Measurements from ENCODE around the gene ERVFRD-1. TPM values are rescaled to one million over a fixed set of nuclear protein-coding genes. Genes with fewer than 3 reads are reported as not detected.
A peak's percentile ranks its signal among the peaks of the same experiment; 100 is the strongest.
"Not testable (repeated sequence)": the region's sequence is repeated elsewhere in the genome, so short reads cannot be mapped to it uniquely, and the experiment has no call there.

ERVFRD-1 gene
- total RNA-seq, 1 experiment from 2014 or later = not detected

DNA sequence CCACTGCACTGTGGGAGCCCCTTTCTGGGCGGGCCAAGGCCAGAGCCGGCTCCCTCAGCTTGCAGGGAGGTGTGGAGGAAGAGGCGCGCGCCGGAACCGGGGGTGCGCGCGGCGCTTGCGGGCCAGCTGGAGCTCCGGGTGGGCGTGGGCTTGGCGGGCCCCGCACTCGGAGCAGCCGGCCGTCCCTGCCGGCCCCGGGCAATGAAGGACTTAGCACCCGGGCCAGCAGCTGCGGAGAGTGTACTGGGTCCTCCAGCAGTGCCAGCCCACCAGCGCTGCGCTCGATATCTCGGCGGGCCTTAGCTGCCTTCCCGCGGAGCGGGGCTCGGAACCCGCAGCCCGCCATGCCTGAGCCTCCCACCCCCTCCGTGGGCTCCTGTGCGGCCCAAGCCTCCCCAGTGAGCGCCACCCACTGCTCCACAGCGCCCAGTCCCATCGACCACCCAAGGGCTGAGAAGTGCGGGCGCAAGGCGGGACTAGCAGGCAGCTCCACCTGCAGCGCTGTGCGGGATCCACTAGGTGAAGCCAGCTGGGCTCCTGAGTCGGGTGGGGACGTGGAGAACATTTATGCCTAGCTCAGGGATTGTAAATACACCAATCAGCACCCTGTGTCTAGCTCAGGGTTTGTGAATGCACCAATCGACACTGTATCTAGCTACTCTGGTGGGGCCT, 24.2 kb downstream of the ERVFRD-1 start:
- DNase-seq; H3K27ac ChIP-seq; H3K4me1 ChIP-seq; H3K9me3 ChIP-seq (replicated peaks); H3K36me3 ChIP-seq; H3K4me3 ChIP-seq; H3K27me3 ChIP-seq: not testable (repeated sequence)

GRCh38 chr6:11085758-11086435, 25.6 kb downstream of the ERVFRD-1 start:
- Histone ChIP-seq H3K4me3 (no peak overlapping the region), H3K9me3 (replicated peaks) (no peaks in the 10 kb centered on the region), H3K36me3 (no peaks in the 10 kb centered on the region), H3K27me3 (no peaks in the 10 kb centered on the region), H3K27ac (no peak overlapping the region), H3K4me1 (no peaks in the 10 kb centered on the region)
- no peak for DNase-seq

DNA sequence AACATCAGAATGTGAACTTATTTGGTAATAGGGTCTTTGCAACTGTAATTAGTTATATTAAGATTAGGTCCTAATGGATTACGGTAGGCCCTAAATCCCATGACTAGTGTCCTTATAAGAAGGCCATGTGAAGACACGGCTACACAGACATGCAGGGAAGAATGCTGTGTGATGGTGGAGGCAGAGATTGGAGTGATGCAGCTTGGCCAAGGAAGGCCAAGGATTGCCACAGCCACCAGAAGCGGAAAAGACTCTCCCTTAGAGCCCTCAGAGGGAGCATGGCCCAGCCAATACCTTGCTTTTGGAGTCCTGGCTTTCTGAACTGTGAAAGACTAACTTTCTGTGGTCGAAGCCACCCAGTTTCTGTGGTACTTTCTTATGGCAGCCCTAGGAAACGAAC, 27.6 kb downstream of the ERVFRD-1 start:
- no peak for DNase-seq
- H3K27ac ChIP-seq = no peak overlapping the region

DNA sequence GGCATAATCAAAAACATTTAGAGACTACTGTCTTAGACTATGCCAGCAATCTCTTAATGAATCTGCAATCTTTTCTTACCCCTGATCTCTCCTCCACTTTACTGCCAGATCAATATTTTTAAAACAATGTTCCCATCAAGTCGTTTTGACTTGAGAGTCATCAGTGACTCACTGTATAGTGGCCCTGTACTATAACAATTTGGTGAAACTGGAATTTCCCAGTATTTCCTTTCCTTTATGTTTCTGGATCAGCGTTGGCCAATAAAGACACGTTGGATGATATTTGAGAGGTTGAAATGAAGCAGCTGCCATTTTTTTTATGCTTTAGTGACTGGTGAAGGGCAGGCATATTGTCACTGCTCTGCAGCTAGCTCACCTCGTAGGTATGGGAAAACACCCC, 28.0 kb downstream of the ERVFRD-1 start:
- Histone ChIP-seq H3K27me3 (no peaks in the 10 kb centered on the region), H3K27ac (no peak overlapping the region), H3K4me1 (no peaks in the 10 kb centered on the region), H3K9me3 (replicated peaks) (no peaks in the 10 kb centered on the region), H3K4me3 (no peak overlapping the region), H3K36me3 (no peaks in the 10 kb centered on the region)
- DNase-seq = no peak

More for the DNA sequence above, 27.6 kb downstream of the ERVFRD-1 start:
- H3K4me3 ChIP-seq = no peak overlapping the region
- H3K27me3 ChIP-seq = no peaks in the 10 kb centered on the region
- H3K9me3 ChIP-seq (replicated peaks) = no peaks in the 10 kb centered on the region
- no peaks in the 10 kb centered on the region for H3K4me1 ChIP-seq
- H3K36me3 ChIP-seq = no peaks in the 10 kb centered on the region

GRCh38 chr6:11080296-11080695, 31.2 kb downstream of the ERVFRD-1 start:
- Histone ChIP-seq H3K4me1 (no peaks in the 10 kb centered on the region), H3K27me3 (no peaks in the 10 kb centered on the region), H3K9me3 (replicated peaks) (no peaks in the 10 kb centered on the region), H3K36me3 (no peaks in the 10 kb centered on the region), H3K4me3 (no peak overlapping the region), H3K27ac (no peak overlapping the region)
- no peak for DNase-seq

- Histone ChIP-seq H3K36me3 (no peaks in the 10 kb centered on the region), H3K9me3 (replicated peaks) (no peaks in the 10 kb centered on the region), H3K27me3 (no peaks in the 10 kb centered on the region), H3K4me1 (no peaks in the 10 kb centered on the region), H3K4me3 (no peak overlapping the region), H3K27ac (no peak overlapping the region)
- DNase-seq = no peak
These were observed 33.3 kb downstream of the ERVFRD-1 start for GRCh38 chr6:11078266-11078665.

GRCh38 chr6:11076540-11076939, 35.0 kb downstream of the ERVFRD-1 start:
- DNase-seq = no peak
- Histone ChIP-seq H3K4me3 (no peak overlapping the region), H3K27me3 (no peaks in the 10 kb centered on the region), H3K4me1 (no peaks in the 10 kb centered on the region), H3K36me3 (no peaks in the 10 kb centered on the region), H3K27ac (no peak overlapping the region), H3K9me3 (replicated peaks) (no peaks in the 10 kb centered on the region)

DNA sequence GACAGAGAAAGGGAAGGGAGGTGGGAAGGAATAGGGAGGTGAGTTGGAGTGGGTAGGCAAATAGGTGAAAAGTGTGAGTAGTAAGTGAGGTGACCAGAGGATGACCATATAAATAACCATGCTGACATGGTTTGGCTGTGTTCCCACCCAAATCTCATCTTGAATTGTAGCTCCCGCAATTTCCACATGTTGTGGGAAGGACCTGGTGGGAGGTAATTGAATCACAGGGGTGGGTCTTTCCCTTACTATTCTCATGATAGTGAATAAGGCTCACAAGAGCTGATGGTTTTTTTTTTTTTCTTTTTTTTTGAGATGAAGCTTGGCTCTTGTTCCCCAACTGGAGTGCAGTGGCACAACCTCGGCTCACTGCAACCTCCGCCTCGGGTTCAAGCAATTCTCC, 39.4 kb downstream of the ERVFRD-1 start:
- H3K9me3 ChIP-seq (replicated peaks) = no peaks in the 10 kb centered on the region
- no peaks in the 10 kb centered on the region for H3K27me3 ChIP-seq
- no peak overlapping the region for H3K4me3 ChIP-seq
- no peaks in the 10 kb centered on the region for H3K4me1 ChIP-seq
- DNase-seq = no peak
- H3K36me3 ChIP-seq = no peaks in the 10 kb centered on the region
- H3K27ac ChIP-seq = no peak overlapping the region

DNA sequence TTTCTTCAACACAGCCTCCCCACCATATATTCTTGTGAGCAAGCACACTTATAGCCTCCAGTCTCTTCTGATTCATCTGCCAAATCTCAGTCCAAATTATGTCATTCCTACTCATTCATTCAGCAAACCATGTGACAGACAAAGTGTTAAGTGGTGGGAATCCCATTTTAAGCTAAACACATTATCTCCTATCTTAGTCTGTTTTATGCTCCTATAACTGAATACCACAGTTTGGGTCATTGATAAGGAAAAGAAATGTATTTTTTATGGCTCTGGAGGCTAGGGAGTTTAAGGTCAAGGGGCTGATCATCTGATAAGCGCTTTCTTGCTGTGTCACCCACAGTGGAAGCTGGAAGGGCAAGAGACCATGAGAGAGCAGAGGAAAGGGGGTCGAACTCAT, 41.8 kb downstream of the ERVFRD-1 start:
- H3K27me3 ChIP-seq = no peaks in the 10 kb centered on the region
- no peak overlapping the region for H3K27ac ChIP-seq
- no peak overlapping the region for H3K4me3 ChIP-seq
- no peaks in the 10 kb centered on the region for H3K4me1 ChIP-seq
- no peaks in the 10 kb centered on the region for H3K9me3 ChIP-seq (replicated peaks)
- DNase-seq = no peak
- no peaks in the 10 kb centered on the region for H3K36me3 ChIP-seq

GRCh38 chr6:11067348-11067747, 44.2 kb downstream of the ERVFRD-1 start:
- Histone ChIP-seq H3K36me3 (no peaks in the 10 kb centered on the region), H3K4me3 (no peak overlapping the region), H3K27ac (no peak overlapping the region), H3K9me3 (replicated peaks) (no peaks in the 10 kb centered on the region), H3K4me1 (no peaks in the 10 kb centered on the region), H3K27me3 (no peaks in the 10 kb centered on the region)
- DNase-seq = no peak

GRCh38 chr6:11066505-11067347, 44.8 kb downstream of the ERVFRD-1 start:
- H3K4me3 ChIP-seq = no peak overlapping the region
- H3K4me1 ChIP-seq = no peaks in the 10 kb centered on the region
- no peak overlapping the region for H3K27ac ChIP-seq
- H3K27me3 ChIP-seq = no peaks in the 10 kb centered on the region
- DNase-seq = no peak
- H3K36me3 ChIP-seq = no peaks in the 10 kb centered on the region
- no peaks in the 10 kb centered on the region for H3K9me3 ChIP-seq (replicated peaks)

DNA sequence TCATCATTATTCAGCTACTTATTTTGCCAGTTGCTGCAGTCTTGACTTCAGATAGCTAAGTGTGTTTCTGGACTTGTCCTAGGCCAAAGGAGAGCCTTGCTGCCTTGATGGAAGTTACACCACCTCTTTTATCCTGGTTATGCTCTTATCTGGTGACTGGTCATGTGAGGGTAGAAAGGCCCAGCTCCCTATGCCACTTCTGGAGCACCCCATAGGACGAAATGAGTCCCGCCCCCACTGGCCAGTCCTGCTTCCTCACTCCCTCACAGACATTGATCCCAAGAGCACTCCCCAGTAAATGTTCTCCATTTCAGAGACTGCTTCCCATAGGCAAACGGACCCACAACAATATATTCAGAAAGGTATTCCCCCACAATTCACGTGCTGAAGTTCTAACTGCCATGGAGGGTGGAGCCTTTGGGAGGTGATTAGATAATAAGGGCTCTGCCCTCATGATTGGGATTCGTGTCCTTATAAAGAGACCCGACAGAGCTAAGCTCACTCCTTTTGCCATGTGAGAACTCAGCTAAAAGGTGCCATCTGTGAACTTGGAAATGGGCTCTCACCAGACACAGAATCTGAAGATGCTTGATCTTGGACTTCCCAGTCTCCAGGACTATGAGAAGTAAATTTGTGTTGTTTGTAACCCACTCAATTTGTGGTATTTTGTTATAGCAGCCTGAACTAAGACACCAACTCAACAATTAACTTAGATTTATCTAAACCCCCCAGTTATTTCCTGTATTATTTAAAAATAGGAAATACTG, 45.9 kb downstream of the ERVFRD-1 start:
- H3K4me3 ChIP-seq = no peak overlapping the region
- no peaks in the 10 kb centered on the region for H3K27me3 ChIP-seq
- H3K4me1 ChIP-seq = no peaks in the 10 kb centered on the region
- no peak overlapping the region for H3K27ac ChIP-seq
- H3K9me3 ChIP-seq (replicated peaks) = no peaks in the 10 kb centered on the region
- H3K36me3 ChIP-seq = no peaks in the 10 kb centered on the region
- peak in 1 of 2 experiments; percentile 4 for DNase-seq

GRCh38 chr6:11064836-11065235, 46.7 kb downstream of the ERVFRD-1 start:
- H3K9me3 ChIP-seq (replicated peaks) = no peaks in the 10 kb centered on the region
- no peaks in the 10 kb centered on the region for H3K36me3 ChIP-seq
- no peak overlapping the region for H3K4me3 ChIP-seq
- no peaks in the 10 kb centered on the region for H3K4me1 ChIP-seq
- no peak overlapping the region for H3K27ac ChIP-seq
- no peaks in the 10 kb centered on the region for H3K27me3 ChIP-seq
- no peak for DNase-seq

GRCh38 chr6:11062715-11063114, 48.8 kb downstream of the ERVFRD-1 start:
- Histone ChIP-seq H3K4me1 (no peaks in the 10 kb centered on the region), H3K36me3 (no peaks in the 10 kb centered on the region), H3K27ac (no peak overlapping the region), H3K27me3 (no peaks in the 10 kb centered on the region), H3K4me3 (no peak overlapping the region), H3K9me3 (replicated peaks) (no peaks in the 10 kb centered on the region)
- no peak for DNase-seq

- Histone ChIP-seq H3K9me3 (replicated peaks) (no peaks in the 10 kb centered on the region), H3K36me3 (no peaks in the 10 kb centered on the region), H3K27me3 (no peaks in the 10 kb centered on the region), H3K27ac (no peak overlapping the region), H3K4me3 (no peak overlapping the region), H3K4me1 (no peaks in the 10 kb centered on the region)
- DNase-seq = no peak
These were observed 49.4 kb downstream of the ERVFRD-1 start for GRCh38 chr6:11062083-11062482.
